ENCODE measurements around the gene DIDO1.
A peak's percentile ranks its signal among the peaks of the same experiment; 100 is the strongest.

Gene DIDO1

GRCh38 chr20:62926229-62927127 lies at the start of gene DIDO1:
DIDO1 (minus strand) TSS chr20:62926505.
- DNase-seq, result peak; percentile 93

GRCh38 chr20:62975251-62975760 lies 49.0 kb upstream of the DIDO1 start:
- DNase-seq, result no peak

DNA sequence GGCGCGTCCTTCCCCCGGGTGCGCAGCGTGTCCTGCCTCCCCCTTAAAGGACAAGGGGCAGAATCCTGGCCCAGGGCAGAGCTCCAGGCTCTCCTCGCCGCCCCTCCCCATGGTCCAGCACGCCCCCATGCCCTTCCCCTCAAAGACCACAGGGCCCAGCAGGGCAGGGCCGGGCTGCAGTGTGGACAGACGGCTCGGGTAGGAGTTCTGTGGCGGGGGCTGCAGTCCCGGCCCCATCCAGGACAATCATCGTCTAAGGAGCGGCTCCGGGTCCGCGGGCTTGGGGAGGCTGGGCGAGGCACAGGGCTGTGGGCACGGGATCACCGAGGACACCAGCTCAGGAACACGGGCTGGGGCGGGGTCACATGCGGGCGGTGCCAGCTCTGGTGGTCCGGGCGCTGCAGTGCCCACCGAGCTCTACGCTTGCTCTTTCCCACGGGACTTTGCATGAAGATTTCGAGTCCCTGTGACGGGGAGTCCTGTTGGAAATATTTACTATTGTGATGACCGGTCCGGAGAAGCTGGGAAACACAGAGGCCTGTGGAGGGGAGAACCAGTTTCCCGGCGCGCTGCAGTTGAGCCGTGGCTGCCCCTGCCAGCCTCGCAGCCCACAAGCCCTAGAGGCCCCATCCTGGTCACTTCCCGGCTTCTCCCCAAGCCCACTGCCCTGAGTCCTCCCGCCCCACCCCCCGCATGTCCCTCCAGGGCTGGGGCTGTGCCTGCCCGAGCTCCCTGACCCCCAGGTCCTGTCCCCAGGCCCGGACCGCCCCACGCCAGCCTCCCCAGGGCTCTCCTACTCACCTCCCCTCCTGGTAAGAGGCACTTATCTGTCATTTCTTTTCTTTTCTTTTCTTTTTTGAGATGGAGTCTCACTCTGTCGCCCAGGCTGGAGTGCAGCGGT lies 46.8 kb upstream of the DIDO1 start:
- DNase-seq, result no peak

- peak; percentile 88 for DNase-seq
Observed at GRCh38 chr20:62971950-62972844, 45.9 kb upstream of the DIDO1 start.

- no peak for DNase-seq
Observed at GRCh38 chr20:62971211-62971949, 45.1 kb upstream of the DIDO1 start.

DNA sequence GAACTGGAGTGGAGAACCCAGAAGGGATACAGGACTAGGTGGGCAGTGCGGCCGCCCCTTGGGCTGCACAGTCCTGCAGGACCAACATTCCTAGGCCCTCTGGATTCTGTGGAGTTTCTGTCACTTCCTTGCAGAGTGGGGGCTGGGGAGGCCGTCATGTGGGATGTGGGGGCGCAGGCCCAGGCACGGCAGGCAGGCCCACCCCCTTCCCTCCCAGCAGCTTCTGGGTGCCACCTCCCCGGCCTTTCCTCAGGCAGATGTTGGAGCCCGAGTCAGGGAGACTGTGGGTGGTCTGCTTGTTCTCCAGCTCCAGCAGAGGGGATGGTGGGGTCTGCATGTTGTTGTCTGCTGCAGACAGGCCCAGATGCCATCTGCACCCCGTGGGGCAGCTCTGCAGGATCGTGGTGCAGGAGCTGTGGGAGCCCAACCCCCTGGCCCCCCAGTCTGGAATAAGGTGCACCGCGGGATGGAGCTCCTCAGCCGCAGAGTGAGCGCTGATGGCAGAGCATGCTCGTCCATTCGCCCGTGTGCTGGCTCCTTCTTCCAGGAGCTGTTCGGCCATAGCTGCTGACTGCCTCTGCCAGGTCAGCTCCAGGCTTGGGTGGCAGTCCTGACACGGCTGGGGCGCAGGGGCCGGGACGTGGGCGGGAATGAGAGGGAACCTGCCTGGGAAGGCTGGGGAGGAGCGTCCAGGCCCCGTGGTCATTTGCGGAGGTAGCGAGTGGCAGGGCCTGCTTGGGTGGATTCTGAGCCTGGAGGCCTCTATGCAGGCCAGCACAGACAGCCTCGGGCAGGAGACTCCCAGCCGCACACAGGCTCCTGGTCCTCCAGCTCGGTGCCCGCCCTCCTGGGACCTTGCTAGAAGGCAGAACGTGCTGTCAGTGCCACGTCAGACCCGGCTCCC lies 44.3 kb upstream of the DIDO1 start:
- DNase-seq, result no peak

- no peak for DNase-seq
Observed at GRCh38 chr20:62969939-62970306, 43.6 kb upstream of the DIDO1 start.

- DNase-seq, result peak; percentile 62
Observed at GRCh38 chr20:62969179-62969760, 43.0 kb upstream of the DIDO1 start.

DNA sequence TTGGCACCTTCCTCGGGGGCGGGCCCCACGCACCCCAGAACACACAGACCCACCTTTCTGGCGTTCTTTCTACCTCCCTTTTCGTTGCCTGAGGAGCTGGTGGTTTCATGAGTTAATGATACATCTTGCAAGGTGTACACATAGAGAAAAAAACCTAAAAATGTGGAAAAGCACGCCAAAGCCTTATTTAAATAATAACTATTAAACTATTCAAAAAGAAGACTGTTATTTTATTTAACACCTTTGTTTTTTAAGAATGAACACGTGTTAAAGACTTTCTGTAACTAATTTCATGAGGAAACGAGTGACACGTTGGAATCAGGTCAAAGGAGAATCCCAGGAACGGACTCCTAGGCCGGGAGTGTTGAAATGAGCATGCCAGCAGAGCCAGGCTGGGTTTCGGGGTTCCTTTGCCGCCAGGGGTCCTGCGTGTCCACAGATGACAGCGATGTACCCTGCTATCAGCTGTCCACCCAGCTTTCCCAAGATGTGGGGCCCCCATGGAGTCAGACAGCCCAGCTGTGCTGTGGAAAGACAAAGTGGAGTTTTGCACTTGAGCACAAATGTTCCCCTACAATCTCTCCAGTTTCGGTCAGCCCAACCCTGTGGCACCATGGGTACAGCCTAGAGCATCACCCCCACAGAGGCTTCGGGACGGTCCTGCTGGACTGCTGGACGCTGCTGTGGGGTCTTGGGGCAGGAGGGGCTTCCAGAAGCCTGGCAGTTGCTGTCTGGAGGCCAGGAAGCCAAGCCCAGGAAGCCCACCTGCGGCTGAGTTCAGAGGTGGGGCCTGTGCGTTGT lies 42.3 kb upstream of the DIDO1 start:
- no peak for DNase-seq

DNA sequence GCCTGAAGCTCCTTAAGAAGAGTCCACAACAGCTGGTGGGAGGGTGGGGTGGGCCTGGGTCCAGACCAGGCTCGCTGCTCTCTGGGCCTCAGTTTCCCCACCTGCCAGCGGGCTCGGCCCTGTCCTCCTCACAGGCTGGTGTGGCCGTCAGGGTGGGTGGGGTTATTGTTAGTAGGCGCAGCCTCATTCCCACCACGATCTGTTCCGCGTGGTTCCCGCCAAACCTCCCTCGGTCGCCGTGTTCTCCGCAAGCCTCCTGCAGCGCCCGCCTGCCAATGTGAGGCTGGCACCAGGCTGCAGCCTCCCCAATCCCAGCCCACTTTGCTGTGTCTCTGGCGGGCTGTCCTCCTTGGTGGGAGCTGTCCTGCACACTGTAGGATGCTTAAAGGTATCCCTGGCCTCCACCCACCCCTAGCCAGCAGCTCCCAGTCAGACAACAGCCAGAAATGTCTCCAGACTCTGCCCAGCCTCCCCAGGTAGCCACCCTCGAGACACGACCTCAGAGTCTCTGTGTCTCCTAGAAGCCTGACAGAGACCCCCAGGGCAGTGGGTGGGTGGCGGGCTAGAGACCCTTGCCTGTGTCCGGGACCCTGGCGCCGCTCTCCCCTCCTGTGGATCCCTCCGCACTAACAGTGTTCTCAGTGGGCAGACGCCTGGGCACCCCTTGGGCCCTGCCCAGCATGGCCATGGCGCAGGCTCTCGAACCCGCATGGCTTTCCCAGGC lies 41.5 kb upstream of the DIDO1 start:
- no peak for DNase-seq

DNA sequence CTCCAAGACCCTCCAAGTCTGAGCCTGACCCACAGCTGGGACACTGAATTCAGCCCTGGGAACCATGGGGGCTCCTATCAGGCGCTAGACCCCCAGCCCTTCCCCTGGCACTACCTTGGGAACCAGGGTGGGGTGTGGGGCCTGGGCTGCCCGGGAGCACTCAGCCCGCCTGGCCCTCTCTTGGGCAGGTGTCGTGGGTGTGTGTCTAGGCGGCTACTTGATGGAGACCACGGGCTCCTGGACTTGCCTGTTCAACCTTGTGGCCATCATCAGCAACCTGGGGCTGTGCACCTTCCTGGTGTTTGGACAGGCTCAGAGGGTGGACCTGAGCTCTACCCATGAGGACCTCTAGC lies 40.8 kb upstream of the DIDO1 start:
- no peak for DNase-seq

- DNase-seq, result no peak
Observed at GRCh38 chr20:62966212-62967148, 40.2 kb upstream of the DIDO1 start.

GRCh38 chr20:62965363-62965771 lies 39.1 kb upstream of the DIDO1 start:
- no peak for DNase-seq

- DNase-seq, result no peak
Observed at GRCh38 chr20:62964700-62965099, 38.4 kb upstream of the DIDO1 start.

DNA sequence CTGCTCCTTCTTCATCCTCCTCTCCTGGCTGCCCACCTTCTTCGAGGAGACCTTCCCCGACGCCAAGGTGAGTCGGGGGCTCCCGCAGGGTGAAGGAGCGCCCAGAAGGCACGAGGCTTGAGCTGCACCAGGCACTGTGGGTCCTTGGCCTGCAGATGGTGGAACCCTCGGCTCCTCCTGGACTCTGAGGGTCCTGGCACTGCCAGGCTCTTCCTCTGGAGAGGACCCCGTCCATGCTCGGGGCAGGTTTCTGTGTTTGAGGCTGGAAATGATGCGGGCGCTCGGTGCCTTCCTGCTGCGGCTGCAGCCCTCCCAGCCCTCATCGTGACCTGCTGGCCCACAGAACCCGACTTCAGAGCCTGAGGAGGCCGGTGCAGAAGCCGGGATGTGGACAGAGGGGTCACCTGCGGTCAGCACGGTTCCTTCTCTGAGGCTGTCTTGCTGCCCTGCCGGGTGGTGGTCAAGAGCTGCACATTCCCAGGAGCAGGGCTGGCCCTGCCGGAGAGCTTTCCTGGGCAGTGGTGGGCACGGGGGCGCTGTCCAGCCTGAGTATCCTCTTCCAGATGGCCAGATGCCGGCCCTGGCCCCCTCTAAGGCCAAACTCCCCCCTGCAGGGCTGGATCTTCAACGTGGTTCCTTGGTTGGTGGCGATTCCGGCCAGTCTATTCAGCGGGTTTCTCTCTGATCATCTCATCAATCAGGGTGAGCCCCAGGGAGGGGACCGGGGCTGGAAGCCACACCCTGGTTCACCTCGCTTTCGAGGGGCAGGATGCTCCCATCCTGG lies 37.5 kb upstream of the DIDO1 start:
- no peak for DNase-seq

DNA sequence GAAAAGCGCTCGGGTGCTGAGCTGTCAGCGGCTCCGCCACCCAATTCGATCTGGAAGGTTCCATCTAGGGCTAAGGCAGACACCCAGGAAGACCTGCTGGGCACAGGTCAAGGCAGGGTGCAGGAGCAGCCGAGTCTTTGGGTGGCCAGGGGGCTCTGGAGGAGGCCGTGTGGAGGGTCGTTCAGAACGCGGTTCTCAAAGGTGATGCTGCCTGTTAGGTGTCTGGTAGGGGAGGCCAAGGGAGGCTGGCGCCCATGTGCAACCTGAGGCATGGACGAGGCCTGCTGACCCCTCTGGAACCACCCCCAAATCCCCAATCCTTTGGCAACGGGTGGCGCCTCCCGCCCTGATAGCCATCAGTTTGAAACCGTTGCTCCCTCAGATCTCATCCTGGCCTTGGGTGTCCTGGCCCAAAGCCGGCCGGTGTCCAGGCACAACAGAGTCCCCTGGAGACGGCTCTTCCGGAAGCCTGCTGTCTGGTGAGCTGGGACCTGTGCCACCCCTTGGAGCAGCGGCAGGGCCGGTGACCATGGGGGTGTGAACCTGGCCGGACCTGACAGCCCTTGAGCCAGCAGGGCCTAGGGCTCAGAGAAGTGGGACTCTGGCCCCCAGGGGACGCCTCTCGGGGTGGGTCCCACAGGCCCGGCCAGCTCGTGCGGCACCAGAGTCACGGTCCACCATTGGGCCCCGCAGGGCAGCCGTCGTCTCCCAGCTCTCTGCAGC lies 36.7 kb upstream of the DIDO1 start:
- DNase-seq, result no peak
